Skin of body (tissue), 2 donors: ENCODE data around the gene IL16. TPM values are rescaled to one million over a fixed set of nuclear protein-coding genes. Genes with fewer than 3 reads are reported as not detected.

ENCODE experiments used
- DNase-seq: peaks from one replicate; lab custom pipeline; 2025; lab: John Stamatoyannopoulos, UW
- total RNA-seq: library from RNA; depleted of rRNA; stranded (reverse); fragments of >200 nt; gene quantifications from one replicate; pipeline ENCODE4 v1.2.3, GENCODE V29; 2014

IL16 gene
- total RNA-seq, 1 donor from 2014 or later = 8.9 TPM

- no peak for DNase-seq
Measured at GRCh38 chr15:81254916-81255290, 58.2 kb downstream of the IL16 start.

GRCh38 chr15:81255315-81255957 is 58.8 kb downstream of the IL16 start:
- DNase-seq = no peak

- no peak for DNase-seq
Measured at GRCh38 chr15:81255958-81256320, 59.3 kb downstream of the IL16 start.

GRCh38 chr15:81256916-81257315 is 60.2 kb downstream of the IL16 start:
- DNase-seq = peak; percentile 19

GRCh38 chr15:81257435-81257834 is 60.8 kb downstream of the IL16 start:
- DNase-seq = no peak

GRCh38 chr15:81258455-81258854 is 61.8 kb downstream of the IL16 start:
- DNase-seq = no peak

GRCh38 chr15:81259760-81260298 is 63.1 kb downstream of the IL16 start:
- no peak for DNase-seq

GRCh38 chr15:81261172-81261811 is 64.6 kb downstream of the IL16 start:
- no peak for DNase-seq

GRCh38 chr15:81263477-81263876 is 66.8 kb downstream of the IL16 start:
- no peak for DNase-seq

GRCh38 chr15:81264072-81264857 is 67.6 kb downstream of the IL16 start:
- DNase-seq = no peak

- no peak for DNase-seq
Measured at GRCh38 chr15:81265256-81265943, 68.7 kb downstream of the IL16 start.

GRCh38 chr15:81265944-81266775 is 69.5 kb downstream of the IL16 start:
- DNase-seq = peak; percentile 77

- no peak for DNase-seq
Measured at GRCh38 chr15:81268340-81268739, 71.7 kb downstream of the IL16 start.

GRCh38 chr15:81268881-81269601 is 72.4 kb downstream of the IL16 start:
- DNase-seq = no peak

- DNase-seq = no peak
Measured at GRCh38 chr15:81270188-81270587, 73.5 kb downstream of the IL16 start.

GRCh38 chr15:81270781-81271491 is 74.3 kb downstream of the IL16 start:
- DNase-seq = no peak

GRCh38 chr15:81271761-81272644 is 75.3 kb downstream of the IL16 start:
- no peak for DNase-seq

- DNase-seq = no peak
Measured at GRCh38 chr15:81273200-81273599, 76.5 kb downstream of the IL16 start.

- DNase-seq = no peak
Measured at GRCh38 chr15:81273855-81274254, 77.2 kb downstream of the IL16 start.
